ENCODE measurements around the gene SLC18A3.

Gene SLC18A3

GRCh38 chr10:49643241-49644034 lies 33.3 kb downstream of the SLC18A3 start:
- DNase-seq, result no peak
- H3K4me3 ChIP-seq (ENCODE audit: control insufficient read depth in 1 of 7, extremely low read depth in 1 of 7, insufficient read depth in 4 of 7, low read depth in 2 of 7, low read length in 6 of 7), result no peak overlapping the region
- POLR2A ChIA-PET, result no interaction called here

GRCh38 chr10:49644035-49644646 lies 34.0 kb downstream of the SLC18A3 start:
- Histone ChIP-seq H3K27me3 (replicated peaks in 2 of 5; ENCODE audit: control insufficient read depth in 4 of 5, insufficient read depth in 5 of 5, low read length in 4 of 5) (peaks cover 3 to 75% (median 16%) of the 10 kb centered on the region in 5 experiments), H3K36me3 (ENCODE audit: control insufficient read depth in 4 of 4, insufficient read depth in 4 of 4, low read length in 3 of 4) (no peaks in the 10 kb centered on the region), H3K4me1 (ENCODE audit: control extremely low read depth in 1 of 4, control insufficient read depth in 4 of 4, insufficient read depth in 4 of 4, low read length in 3 of 4) (no peaks in the 10 kb centered on the region), H3K27ac (ENCODE audit: insufficient read depth in 1 of 2, low read depth in 1 of 2, low read length in 2 of 2, poor library complexity in 1 of 2, severe bottlenecking in 2 of 2) (no peak overlapping the region), H3K4me3 (ENCODE audit: control insufficient read depth in 1 of 7, extremely low read depth in 1 of 7, insufficient read depth in 4 of 7, low read depth in 2 of 7, low read length in 6 of 7) (no peak overlapping the region), H3K9me3 (ENCODE audit: control extremely low read depth in 1 of 5, control insufficient read depth in 4 of 5, insufficient read depth in 2 of 5, low read depth in 1 of 5, low read length in 4 of 5) (no peaks in the 10 kb centered on the region)
- no peak for DNase-seq
- 95% methylated on average over 7 of the region's 7 CpGs for WGBS (ENCODE audit: insufficient coverage)
- ChIA-PET CTCF (interaction anchor here (0.7 kb wide), 1 partner anchor 15 kb away, joined by 3 read pairs; no protein-coding TSS in a partner anchor), POLR2A (no interaction called here)

More at GRCh38 chr10:49643241-49644034, 33.3 kb downstream of the SLC18A3 start:
- WGBS (ENCODE audit: insufficient coverage), result 94% methylated on average over 2 of the region's 5 CpGs
- H3K9me3 ChIP-seq (ENCODE audit: control extremely low read depth in 1 of 5, control insufficient read depth in 4 of 5, insufficient read depth in 2 of 5, low read depth in 1 of 5, low read length in 4 of 5), result no peaks in the 10 kb centered on the region
- H3K4me1 ChIP-seq (ENCODE audit: control extremely low read depth in 1 of 4, control insufficient read depth in 4 of 4, insufficient read depth in 4 of 4, low read length in 3 of 4), result no peaks in the 10 kb centered on the region
- no peaks in the 10 kb centered on the region for H3K36me3 ChIP-seq (ENCODE audit: control insufficient read depth in 4 of 4, insufficient read depth in 4 of 4, low read length in 3 of 4)
- no peak overlapping the region for H3K27ac ChIP-seq (ENCODE audit: insufficient read depth in 1 of 2, low read depth in 1 of 2, low read length in 2 of 2, poor library complexity in 1 of 2, severe bottlenecking in 2 of 2)
- H3K27me3 ChIP-seq (replicated peaks in 2 of 5; ENCODE audit: control insufficient read depth in 4 of 5, insufficient read depth in 5 of 5, low read length in 4 of 5), result peaks cover 3 to 71% (median 14%) of the 10 kb centered on the region in 5 experiments
- CTCF ChIA-PET, result no interaction called here

- Histone ChIP-seq H3K27ac (ENCODE audit: insufficient read depth in 1 of 2, low read depth in 1 of 2, low read length in 2 of 2, poor library complexity in 1 of 2, severe bottlenecking in 2 of 2) (no peak overlapping the region), H3K27me3 (replicated peaks in 2 of 5; ENCODE audit: control insufficient read depth in 4 of 5, insufficient read depth in 5 of 5, low read length in 4 of 5) (peaks cover 0 to 78% (median 13%) of the 10 kb centered on the region in 5 experiments), H3K36me3 (ENCODE audit: control insufficient read depth in 4 of 4, insufficient read depth in 4 of 4, low read length in 3 of 4) (no peaks in the 10 kb centered on the region), H3K4me3 (ENCODE audit: control insufficient read depth in 1 of 7, extremely low read depth in 1 of 7, insufficient read depth in 4 of 7, low read depth in 2 of 7, low read length in 6 of 7) (no peak overlapping the region), H3K4me1 (ENCODE audit: control extremely low read depth in 1 of 4, control insufficient read depth in 4 of 4, insufficient read depth in 4 of 4, low read length in 3 of 4) (peaks cover 0 to 2% (median 0%) of the 10 kb centered on the region in 4 experiments), H3K9me3 (ENCODE audit: control extremely low read depth in 1 of 5, control insufficient read depth in 4 of 5, insufficient read depth in 2 of 5, low read depth in 1 of 5, low read length in 4 of 5) (no peaks in the 10 kb centered on the region)
- no peak for DNase-seq
- POLR2A ChIA-PET, result no interaction called here
- WGBS (ENCODE audit: insufficient coverage), result 95% methylated on average over 8 of the region's 8 CpGs
- CTCF ChIA-PET, result no interaction called here
Observed at GRCh38 chr10:49645417-49645816, 35.3 kb downstream of the SLC18A3 start.

GRCh38 chr10:49645871-49646870 lies 36.1 kb downstream of the SLC18A3 start:
- Histone ChIP-seq H3K9me3 (ENCODE audit: control extremely low read depth in 1 of 5, control insufficient read depth in 4 of 5, insufficient read depth in 2 of 5, low read depth in 1 of 5, low read length in 4 of 5) (no peaks in the 10 kb centered on the region), H3K4me1 (ENCODE audit: control extremely low read depth in 1 of 4, control insufficient read depth in 4 of 4, insufficient read depth in 4 of 4, low read length in 3 of 4) (peaks cover 0 to 2% (median 0%) of the 10 kb centered on the region in 4 experiments), H3K27ac (ENCODE audit: insufficient read depth in 1 of 2, low read depth in 1 of 2, low read length in 2 of 2, poor library complexity in 1 of 2, severe bottlenecking in 2 of 2) (no peak overlapping the region), H3K36me3 (ENCODE audit: control insufficient read depth in 4 of 4, insufficient read depth in 4 of 4, low read length in 3 of 4) (no peaks in the 10 kb centered on the region), H3K4me3 (ENCODE audit: control insufficient read depth in 1 of 7, extremely low read depth in 1 of 7, insufficient read depth in 4 of 7, low read depth in 2 of 7, low read length in 6 of 7) (no peak overlapping the region), H3K27me3 (replicated peaks in 2 of 5; ENCODE audit: control insufficient read depth in 4 of 5, insufficient read depth in 5 of 5, low read length in 4 of 5) (peaks cover 0 to 79% (median 11%) of the 10 kb centered on the region in 5 experiments)
- no peak for DNase-seq
- 94% methylated on average over 20 of the region's 22 CpGs for WGBS (ENCODE audit: insufficient coverage)
- CTCF ChIA-PET, result no interaction called here
- POLR2A ChIA-PET, result no interaction called here

GRCh38 chr10:49647554-49647953 lies 37.4 kb downstream of the SLC18A3 start:
- 100% methylated on average over 2 of the region's 4 CpGs for WGBS (ENCODE audit: insufficient coverage)
- ChIA-PET CTCF (no interaction called here), POLR2A (no interaction called here)

GRCh38 chr10:49647985-49648795 lies 38.1 kb downstream of the SLC18A3 start:
- CTCF ChIA-PET, result no interaction called here
- Histone ChIP-seq H3K4me3 (ENCODE audit: control insufficient read depth in 1 of 7, extremely low read depth in 1 of 7, insufficient read depth in 4 of 7, low read depth in 2 of 7, low read length in 6 of 7) (no peak overlapping the region), H3K36me3 (ENCODE audit: control insufficient read depth in 4 of 4, insufficient read depth in 4 of 4, low read length in 3 of 4) (no peaks in the 10 kb centered on the region), H3K9me3 (ENCODE audit: control extremely low read depth in 1 of 5, control insufficient read depth in 4 of 5, insufficient read depth in 2 of 5, low read depth in 1 of 5, low read length in 4 of 5) (no peaks in the 10 kb centered on the region), H3K4me1 (ENCODE audit: control extremely low read depth in 1 of 4, control insufficient read depth in 4 of 4, insufficient read depth in 4 of 4, low read length in 3 of 4) (peaks cover 0 to 2% (median 0%) of the 10 kb centered on the region in 4 experiments), H3K27me3 (replicated peaks in 2 of 5; ENCODE audit: control insufficient read depth in 4 of 5, insufficient read depth in 5 of 5, low read length in 4 of 5) (peaks cover 0 to 74% (median 13%) of the 10 kb centered on the region in 5 experiments), H3K27ac (ENCODE audit: insufficient read depth in 1 of 2, low read depth in 1 of 2, low read length in 2 of 2, poor library complexity in 1 of 2, severe bottlenecking in 2 of 2) (no peak overlapping the region)
- WGBS (ENCODE audit: insufficient coverage), result 79% methylated on average over 13 of the region's 18 CpGs
- no peak for DNase-seq
- POLR2A ChIA-PET, result no interaction called here

More at GRCh38 chr10:49647554-49647953, 37.4 kb downstream of the SLC18A3 start:
- H3K27ac ChIP-seq (ENCODE audit: insufficient read depth in 1 of 2, low read depth in 1 of 2, low read length in 2 of 2, poor library complexity in 1 of 2, severe bottlenecking in 2 of 2), result no peak overlapping the region
- peaks cover 0 to 70% (median 13%) of the 10 kb centered on the region in 5 experiments for H3K27me3 ChIP-seq (replicated peaks in 2 of 5; ENCODE audit: control insufficient read depth in 4 of 5, insufficient read depth in 5 of 5, low read length in 4 of 5)
- H3K9me3 ChIP-seq (ENCODE audit: control extremely low read depth in 1 of 5, control insufficient read depth in 4 of 5, insufficient read depth in 2 of 5, low read depth in 1 of 5, low read length in 4 of 5), result no peaks in the 10 kb centered on the region
- DNase-seq, result no peak
- H3K4me1 ChIP-seq (ENCODE audit: control extremely low read depth in 1 of 4, control insufficient read depth in 4 of 4, insufficient read depth in 4 of 4, low read length in 3 of 4), result peaks cover 0 to 2% (median 0%) of the 10 kb centered on the region in 4 experiments
- H3K4me3 ChIP-seq (ENCODE audit: control insufficient read depth in 1 of 7, extremely low read depth in 1 of 7, insufficient read depth in 4 of 7, low read depth in 2 of 7, low read length in 6 of 7), result no peak overlapping the region
- H3K36me3 ChIP-seq (ENCODE audit: control insufficient read depth in 4 of 4, insufficient read depth in 4 of 4, low read length in 3 of 4), result no peaks in the 10 kb centered on the region
